Astrocyte of the spinal cord (primary cell): ENCODE results near the gene DPYSL4.

Source experiments
- DNase-seq: peaks from one replicate; pipeline ENCODE4 v3.0.0; 2011; ENCODE audit warnings: low read depth, low spot score
- H3K4me3 ChIP-seq: 2 replicates; pipeline ENCODE4 v1.5.1; 2011; ENCODE audit warnings: low read depth, mild to moderate bottlenecking, low read length, moderate library complexity
- in situ Hi-C: cut with HindIII; loops from 2 replicates; pipeline ENCODE4 v1.10.0; 2017; ENCODE audit warnings: low sequenced_read_pairs
- TF ChIP-seq, protein P1 (sequence below): IDR thresholded peaks from 2 replicates; pipeline ENCODE4 v1.5.1; 2012; ENCODE audit warnings: low read depth, mild to moderate bottlenecking, low read length, inconsistent platforms

DPYSL4 gene

DNA sequence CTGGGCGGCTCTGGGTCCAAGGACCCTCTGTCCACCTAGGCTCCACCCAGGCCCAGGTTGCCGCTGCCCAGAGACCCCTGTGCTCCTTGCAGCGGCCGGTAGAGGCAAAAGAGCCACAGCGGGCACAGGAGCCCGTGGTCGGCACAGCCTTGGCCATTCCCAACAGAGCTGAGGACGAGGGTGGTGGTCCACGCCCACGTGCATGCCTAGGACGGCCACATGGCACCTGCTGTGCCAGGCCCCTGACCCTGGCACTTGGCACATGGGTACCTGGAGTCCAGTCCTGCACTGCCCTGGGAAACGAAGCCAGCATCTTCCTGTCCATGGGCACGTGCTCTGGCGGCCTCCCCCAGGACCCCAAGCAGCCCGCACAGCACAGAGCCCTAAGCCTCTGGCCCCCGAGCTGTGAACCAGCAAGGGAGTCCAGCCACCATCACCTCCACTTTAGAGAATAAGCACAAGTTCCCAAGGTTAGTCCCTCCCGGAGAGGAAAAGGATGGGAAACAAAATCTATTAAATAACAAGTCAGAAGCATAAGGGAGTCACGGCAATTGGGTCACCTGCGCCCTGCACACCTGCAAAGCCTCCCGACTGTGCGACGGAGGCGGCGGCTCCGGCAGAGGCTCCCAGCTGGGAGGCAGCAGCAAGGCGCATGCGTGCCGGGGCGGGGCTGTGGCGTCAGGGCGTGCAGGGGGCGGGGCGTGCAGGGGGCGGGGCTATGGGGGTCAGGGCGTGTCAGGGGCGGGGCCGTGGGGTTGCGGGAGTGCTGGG lies 61.9 kb downstream of the DPYSL4 start:
- in situ Hi-C loops = no loop called here
- no peak for DNase-seq
- TF ChIP-seq, protein P1, sequence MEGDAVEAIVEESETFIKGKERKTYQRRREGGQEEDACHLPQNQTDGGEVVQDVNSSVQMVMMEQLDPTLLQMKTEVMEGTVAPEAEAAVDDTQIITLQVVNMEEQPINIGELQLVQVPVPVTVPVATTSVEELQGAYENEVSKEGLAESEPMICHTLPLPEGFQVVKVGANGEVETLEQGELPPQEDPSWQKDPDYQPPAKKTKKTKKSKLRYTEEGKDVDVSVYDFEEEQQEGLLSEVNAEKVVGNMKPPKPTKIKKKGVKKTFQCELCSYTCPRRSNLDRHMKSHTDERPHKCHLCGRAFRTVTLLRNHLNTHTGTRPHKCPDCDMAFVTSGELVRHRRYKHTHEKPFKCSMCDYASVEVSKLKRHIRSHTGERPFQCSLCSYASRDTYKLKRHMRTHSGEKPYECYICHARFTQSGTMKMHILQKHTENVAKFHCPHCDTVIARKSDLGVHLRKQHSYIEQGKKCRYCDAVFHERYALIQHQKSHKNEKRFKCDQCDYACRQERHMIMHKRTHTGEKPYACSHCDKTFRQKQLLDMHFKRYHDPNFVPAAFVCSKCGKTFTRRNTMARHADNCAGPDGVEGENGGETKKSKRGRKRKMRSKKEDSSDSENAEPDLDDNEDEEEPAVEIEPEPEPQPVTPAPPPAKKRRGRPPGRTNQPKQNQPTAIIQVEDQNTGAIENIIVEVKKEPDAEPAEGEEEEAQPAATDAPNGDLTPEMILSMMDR = no peak
- no peak overlapping the region for H3K4me3 ChIP-seq

DNA sequence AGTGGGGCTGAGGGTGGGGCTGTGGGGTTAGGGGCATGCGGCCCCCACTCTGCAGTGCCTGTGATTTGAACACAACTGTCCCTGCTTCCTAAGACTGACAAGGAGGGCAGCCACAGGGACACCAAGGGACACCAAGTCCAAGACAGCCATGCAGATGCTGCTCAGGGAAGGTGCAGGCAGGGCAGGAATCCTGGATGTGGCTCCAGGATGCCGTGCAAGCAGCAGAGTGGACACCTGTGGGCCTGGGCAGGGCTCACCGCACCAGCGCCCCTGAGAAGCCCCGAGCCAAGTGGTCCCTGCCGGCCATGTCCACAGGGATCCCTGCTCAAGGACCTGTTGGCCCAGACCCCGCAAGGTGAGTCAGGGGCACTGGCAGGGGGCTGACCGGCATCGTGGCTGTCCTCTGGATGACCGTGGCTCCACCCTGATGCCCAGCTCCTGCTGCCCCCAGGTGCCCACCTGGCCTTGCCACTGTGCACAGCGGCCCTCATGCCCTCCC lies 62.5 kb downstream of the DPYSL4 start:
- no peak overlapping the region for H3K4me3 ChIP-seq
- in situ Hi-C loops = no loop called here
- TF ChIP-seq, protein P1 = no peak
- no peak for DNase-seq

DNA sequence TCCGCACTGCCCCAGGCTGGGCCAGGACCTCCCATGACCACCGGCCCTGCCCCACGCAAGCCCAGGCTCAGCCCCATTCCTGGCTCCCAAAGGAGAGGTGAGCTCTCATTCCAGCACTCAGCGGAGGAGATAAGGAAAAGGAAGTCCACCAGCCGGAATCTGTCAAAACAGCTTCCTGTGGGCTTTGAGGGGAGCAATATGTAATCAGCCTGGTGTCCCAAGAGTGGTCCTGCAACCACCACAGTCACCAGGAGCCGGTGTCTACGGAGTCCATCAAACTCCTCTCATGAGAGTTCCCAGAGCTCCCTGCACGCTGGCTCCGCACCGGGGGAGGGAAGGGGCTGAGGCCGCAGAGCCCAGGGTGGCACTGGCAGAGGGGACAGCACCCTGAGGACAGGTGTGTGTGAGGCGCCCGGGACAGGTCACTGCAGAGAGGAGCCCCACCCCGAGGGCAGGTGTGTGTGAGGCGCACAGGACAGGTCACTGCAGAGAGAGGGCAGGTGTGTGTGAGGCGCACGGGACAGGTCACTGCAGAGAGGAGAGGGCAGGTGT lies 63.2 kb downstream of the DPYSL4 start:
- in situ Hi-C loops = no loop called here
- TF ChIP-seq, protein P1 = no peak
- no peak overlapping the region for H3K4me3 ChIP-seq
- DNase-seq = no peak

DNA sequence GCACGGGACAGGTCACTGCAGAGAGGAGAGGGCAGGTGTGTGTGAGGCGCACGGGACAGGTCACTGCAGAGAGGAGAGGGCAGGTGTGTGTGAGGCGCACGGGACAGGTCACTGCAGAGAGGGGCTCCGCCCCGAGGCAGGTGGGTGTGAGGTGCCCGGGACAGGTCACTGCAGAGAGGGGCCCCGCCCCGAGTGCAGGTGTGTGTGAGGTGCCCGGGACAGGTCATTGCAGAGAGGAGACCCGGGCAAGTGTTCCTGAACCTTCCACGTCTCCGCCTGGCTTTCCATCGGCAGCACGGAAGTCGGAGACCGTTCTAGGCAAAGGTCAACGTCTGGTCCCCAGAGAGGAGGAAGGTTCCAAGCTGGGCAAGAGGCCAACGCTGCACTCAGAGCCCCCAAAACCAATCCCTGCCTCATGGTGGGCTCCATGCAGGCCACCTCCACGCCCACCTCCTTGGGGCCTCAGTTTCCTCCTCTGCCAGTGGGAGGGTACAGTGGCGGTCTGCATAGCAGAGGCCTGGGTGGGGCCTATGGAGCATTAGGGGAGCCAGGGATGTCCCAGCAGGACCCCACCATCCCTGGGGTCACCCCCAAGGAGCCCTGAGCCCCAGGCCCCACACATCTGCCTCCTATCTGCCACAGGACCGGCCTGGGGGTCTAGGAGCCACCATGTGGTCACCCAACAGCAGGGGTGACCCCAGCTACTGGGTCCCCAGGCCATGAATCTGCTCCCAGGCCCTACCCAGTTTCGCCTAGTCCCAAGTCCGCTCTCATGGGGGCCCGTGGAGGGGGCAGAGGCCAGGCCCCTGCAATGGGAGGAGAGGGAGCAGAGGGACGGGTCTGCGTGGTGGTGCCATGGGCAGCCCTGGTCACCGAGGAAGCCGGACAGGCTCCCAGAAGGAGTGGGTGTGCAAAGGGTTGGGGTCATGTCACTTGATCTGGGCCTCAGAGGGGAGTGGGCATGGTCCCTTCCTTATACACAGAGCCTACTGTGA lies 64.0 kb downstream of the DPYSL4 start:
- H3K4me3 ChIP-seq = no peak overlapping the region
- no peak for DNase-seq
- in situ Hi-C loops = no loop called here
- TF ChIP-seq, protein P1 = no peak

DNA sequence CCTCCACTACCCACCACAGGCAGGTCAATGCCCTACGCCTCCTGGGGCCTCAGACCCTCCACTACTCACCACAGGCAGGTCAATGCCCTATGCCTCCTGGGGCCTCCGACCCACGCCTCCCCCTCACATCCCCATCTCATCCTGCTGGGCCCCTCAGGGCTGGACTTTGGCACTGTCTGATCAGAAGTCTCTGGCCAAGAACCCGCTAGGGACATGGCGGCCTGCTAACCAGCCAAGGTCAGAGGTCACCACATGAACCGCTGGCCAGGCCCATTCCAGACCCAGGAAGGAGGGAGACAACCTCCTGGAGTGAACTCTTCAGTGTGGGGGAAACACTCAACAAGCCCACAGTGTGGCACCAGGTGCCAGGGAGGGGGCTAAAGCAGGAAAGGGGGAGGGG lies 65.2 kb downstream of the DPYSL4 start:
- in situ Hi-C loops = no loop called here
- no peak overlapping the region for H3K4me3 ChIP-seq
- no peak for DNase-seq
- TF ChIP-seq, protein P1 = no peak

DNA sequence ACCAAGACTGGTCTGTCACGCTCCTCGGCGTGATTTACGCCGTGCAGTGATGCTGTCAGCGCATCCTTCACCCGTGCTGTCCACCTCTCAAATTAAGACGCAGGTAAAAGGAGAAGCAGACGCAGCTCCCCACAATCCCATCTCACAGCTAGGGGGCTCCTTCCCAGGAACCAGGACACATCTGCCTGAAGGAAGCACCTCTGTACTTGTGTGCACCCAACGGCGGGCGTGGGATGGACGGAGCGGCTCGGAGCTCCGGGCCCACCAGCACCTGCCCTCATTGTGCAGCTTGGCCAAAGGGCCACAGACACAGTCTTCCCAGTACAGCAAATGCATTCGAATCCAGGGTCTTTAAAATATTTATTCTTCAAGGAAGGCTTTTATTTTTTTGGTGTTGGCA lies 65.7 kb downstream of the DPYSL4 start:
- in situ Hi-C loops = no loop called here

More for the DNA sequence above, 65.7 kb downstream of the DPYSL4 start:
- H3K4me3 ChIP-seq = no peak overlapping the region
- no peak for DNase-seq
- TF ChIP-seq, protein P1 = no peak
